Trophoblast cell (in vitro differentiated cells and primary cell): Measurements from ENCODE around the gene HAUS3.
A peak's percentile ranks its signal among the peaks of the same experiment; 100 is the strongest.

Experiments
- DNase-seq, 2 donors: peaks; one replicate each; pipeline ENCODE4 v3.0.0-alpha.2; 2016
- H2AFZ ChIP-seq: 2 replicates; pipeline ENCODE4 v1.6.1; 2013; ENCODE audit warnings: low read length, moderate library complexity, mild to moderate bottlenecking; ENCODE audit not compliant: insufficient read depth, poor library complexity
- H2AK5ac ChIP-seq: 2 replicates; pipeline ENCODE4 v1.6.1; 2013; ENCODE audit warnings: mild to moderate bottlenecking, low read length
- H2BK120ac ChIP-seq: 2 replicates; pipeline ENCODE4 v1.6.1; 2013; ENCODE audit warnings: low read length, mild to moderate bottlenecking, moderate library complexity; ENCODE audit not compliant: insufficient read depth, poor library complexity
- H2BK12ac ChIP-seq: 2 replicates; pipeline ENCODE4 v1.6.1; 2013; ENCODE audit warnings: mild to moderate bottlenecking, low read length, moderate library complexity
- H2BK5ac ChIP-seq: 2 replicates; pipeline ENCODE4 v1.6.1; 2013; ENCODE audit warnings: low read length, low read depth, moderate library complexity, mild to moderate bottlenecking; ENCODE audit not compliant: poor library complexity
- H3K14ac ChIP-seq: 2 replicates; pipeline ENCODE4 v1.6.1; 2013; ENCODE audit warnings: mild to moderate bottlenecking, low read length
- H3K18ac ChIP-seq: 2 replicates; pipeline ENCODE4 v1.6.1; 2013; ENCODE audit warnings: mild to moderate bottlenecking, low read length
- H3K23ac ChIP-seq: 2 replicates; pipeline ENCODE4 v1.6.1; 2013; ENCODE audit warnings: low read length
- H3K27ac ChIP-seq: 2 replicates; pipeline ENCODE4 v1.5.1; 2013; ENCODE audit warnings: low read depth, mild to moderate bottlenecking, inconsistent platforms, low read length, moderate library complexity
- H3K27me3 ChIP-seq: 2 replicates; pipeline ENCODE4 v1.6.1; 2013; ENCODE audit warnings: inconsistent platforms, mild to moderate bottlenecking, low read length, moderate library complexity; ENCODE audit not compliant: insufficient read depth
- H3K36me3 ChIP-seq, 2 experiments: 1 replicate in 1 of 2; 2 replicates in 1 of 2; pipeline ENCODE4 v1.6.1; 2013; ENCODE audit warnings: low read length in 2 of 2, mild to moderate bottlenecking in 2 of 2, moderate library complexity in 1 of 2; ENCODE audit not compliant: insufficient read depth in 2 of 2, control insufficient read depth in 1 of 2
- H3K4ac ChIP-seq: 2 replicates; pipeline ENCODE4 v1.6.1; 2013; ENCODE audit warnings: low read depth, mild to moderate bottlenecking, low read length, moderate library complexity
- H3K4me1 ChIP-seq, 2 experiments: 1 replicate in 1 of 2; 2 replicates in 1 of 2; pipeline ENCODE4 v1.6.1; 2013; ENCODE audit warnings: low read length in 2 of 2, mild to moderate bottlenecking in 2 of 2, moderate library complexity in 1 of 2; ENCODE audit not compliant: insufficient read depth in 2 of 2, control insufficient read depth in 1 of 2
- H3K4me2 ChIP-seq: 2 replicates; pipeline ENCODE4 v1.6.1; 2013; ENCODE audit warnings: inconsistent platforms, mild to moderate bottlenecking, low read length, moderate library complexity
- H3K4me3 ChIP-seq: 2 replicates; pipeline ENCODE4 v1.5.1; 2013; ENCODE audit warnings: mild to moderate bottlenecking, low read depth, low read length, inconsistent platforms
- H3K79me1 ChIP-seq: one replicate; pipeline ENCODE4 v1.6.1; 2013; ENCODE audit warnings: low read length
- H3K79me2 ChIP-seq: 2 replicates; pipeline ENCODE4 v1.6.1; 2013; ENCODE audit warnings: low read length, mild to moderate bottlenecking; ENCODE audit not compliant: control insufficient read depth, insufficient read depth, poor library complexity
- H3K9ac ChIP-seq: 2 replicates; pipeline ENCODE4 v1.6.1; 2013; ENCODE audit warnings: mild to moderate bottlenecking, low read length
- H3K9me3 ChIP-seq: 2 replicates; pipeline ENCODE4 v1.6.1; 2013; ENCODE audit warnings: low read depth, mild to moderate bottlenecking, control low read depth, inconsistent platforms, low read length; ENCODE audit not compliant: insufficient read depth
- H4K12ac ChIP-seq: 2 replicates; pipeline ENCODE4 v1.6.1; 2013; ENCODE audit warnings: low read depth, mild to moderate bottlenecking, low read length, moderate library complexity
- H4K8ac ChIP-seq: 2 replicates; pipeline ENCODE4 v1.6.1; 2013; ENCODE audit warnings: low read depth, mild to moderate bottlenecking, low read length, moderate library complexity
- H4K91ac ChIP-seq: one replicate; pipeline ENCODE4 v1.6.1; 2013; ENCODE audit warnings: low read depth, mild to moderate bottlenecking, low read length, moderate library complexity
- WGBS: extraction: QIAGEN DNeasy Blood & Tissue Kit; methylation state at CpG from one replicate; pipeline ENCODE4 v1.1.7; 2013; ENCODE audit warnings: missing lambda C conversion rate; ENCODE audit not compliant: insufficient read length, insufficient coverage; ENCODE audit errors: extremely low coverage; 5-methylcytosine and 5-hydroxymethylcytosine counted together

The HAUS3 gene

DNA sequence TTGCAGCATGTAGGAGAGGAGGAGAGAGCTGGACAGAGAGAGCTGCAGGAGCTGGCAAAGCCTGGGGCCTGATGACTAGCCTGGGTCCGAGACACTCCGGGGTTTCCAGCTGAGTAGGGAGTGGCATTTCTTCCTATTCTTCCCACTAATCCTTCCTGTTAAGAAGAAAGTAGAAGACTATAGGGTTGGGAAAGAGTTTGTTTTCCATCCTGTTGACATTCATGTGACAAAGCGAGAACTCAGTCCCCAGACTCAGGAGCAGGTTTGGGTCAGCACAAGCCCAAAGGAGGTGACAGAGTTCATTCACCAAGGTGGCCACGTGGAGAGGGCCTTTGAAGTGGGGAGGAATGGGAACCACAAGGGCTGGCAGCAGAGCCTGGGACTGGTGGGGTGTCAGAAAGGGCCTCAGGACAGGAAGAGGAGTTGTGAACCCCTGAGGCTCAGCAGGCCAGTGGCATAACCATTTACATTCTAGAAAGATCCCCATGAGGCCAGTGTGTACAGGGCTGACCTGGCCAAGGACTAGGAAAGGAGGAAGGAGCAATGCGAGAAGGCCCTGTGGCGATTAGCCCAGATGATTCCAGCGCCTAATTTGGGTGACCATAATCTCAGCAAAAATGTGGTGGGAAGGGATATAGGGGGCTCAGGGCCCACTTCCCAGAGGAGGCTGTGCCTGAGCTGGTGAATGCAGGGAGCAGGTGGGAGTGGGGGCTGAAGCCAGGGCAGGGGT lies 3.3 kb upstream of the HAUS3 start:
- H3K9me3 ChIP-seq: peaks cover 4% of the 10 kb centered on the region
- no peak overlapping the region for H3K4me2 ChIP-seq
- no peak overlapping the region for H2BK5ac ChIP-seq
- H3K9ac ChIP-seq: no peak overlapping the region
- H2BK12ac ChIP-seq: no peak overlapping the region
- DNase-seq: no peak
- no peak overlapping the region for H3K4me3 ChIP-seq
- no peak overlapping the region for H3K4ac ChIP-seq
- no peak overlapping the region for H2AK5ac ChIP-seq
- no peak overlapping the region for H3K14ac ChIP-seq
- H4K91ac ChIP-seq: no peak overlapping the region
- H2AFZ ChIP-seq: no peak overlapping the region
- peaks cover 8% of the 10 kb centered on the region for H3K79me1 ChIP-seq
- no peak overlapping the region for H2BK120ac ChIP-seq
- WGBS: no CpG with 5 or more reads among the region's 7 CpGs
- H3K23ac ChIP-seq: no peak overlapping the region
- no peak overlapping the region for H3K18ac ChIP-seq
- no peak overlapping the region for H4K12ac ChIP-seq
- H4K8ac ChIP-seq: no peak overlapping the region
- no peaks in the 10 kb centered on the region for H3K27me3 ChIP-seq
- H3K4me1 ChIP-seq: no peaks in the 10 kb centered on the region
- H3K79me2 ChIP-seq: peaks cover 5% of the 10 kb centered on the region
- peaks cover 19 to 21% of the 10 kb centered on the region in 2 experiments for H3K36me3 ChIP-seq
- H3K27ac ChIP-seq: no peak overlapping the region

DNA sequence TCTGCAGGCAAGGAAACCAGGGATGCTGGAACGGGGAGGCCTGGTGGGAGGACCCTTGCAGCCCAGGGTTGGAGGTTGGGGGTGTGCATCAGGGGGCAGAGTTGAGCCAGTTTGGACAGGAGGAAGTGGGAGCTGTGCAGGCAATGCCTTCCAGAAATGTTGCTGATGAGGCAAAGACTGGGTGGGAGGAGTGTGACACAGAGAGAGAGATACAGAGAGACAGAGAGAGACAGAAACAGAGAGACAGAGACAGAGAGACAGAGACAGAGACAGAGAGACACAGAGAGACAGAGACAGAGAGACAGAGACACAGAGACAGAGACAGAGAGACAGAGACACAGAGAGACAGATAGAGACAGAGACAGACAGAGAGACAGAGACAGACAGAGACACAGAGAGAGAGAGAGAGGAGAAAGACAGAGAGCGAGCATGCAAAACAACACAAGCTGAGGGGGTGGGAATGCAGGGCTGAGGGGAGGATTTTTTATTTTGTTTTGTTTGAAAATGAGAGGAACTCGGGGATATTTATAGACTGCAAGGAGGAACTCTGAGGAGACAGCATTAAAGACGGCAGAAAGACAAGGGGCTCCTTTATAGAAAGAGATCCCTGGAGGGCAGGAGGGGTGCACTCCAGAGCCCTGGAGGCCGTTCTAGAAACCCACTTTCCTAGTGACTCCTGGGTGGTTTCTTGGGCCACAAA lies 1.9 kb upstream of the HAUS3 start:
- peak in 1 of 2 donors; percentile 31 for DNase-seq
- Histone ChIP-seq H2AK5ac (no peak overlapping the region), H3K23ac (no peak overlapping the region), H3K36me3 (peaks cover 7 to 9% of the 10 kb centered on the region in 2 experiments), H3K9ac (no peak overlapping the region), H2AFZ (no peak overlapping the region), H2BK120ac (no peak overlapping the region), H2BK12ac (no peak overlapping the region), H3K79me1 (peaks cover 8% of the 10 kb centered on the region), H3K14ac (no peak overlapping the region), H3K79me2 (peaks cover 5% of the 10 kb centered on the region), H3K4me2 (no peak overlapping the region), H3K9me3 (peaks cover 2% of the 10 kb centered on the region), H3K27me3 (no peaks in the 10 kb centered on the region), H3K4me3 (peak overlapping the region; percentile 28), H3K18ac (no peak overlapping the region), H4K12ac (no peak overlapping the region), H3K4ac (no peak overlapping the region), H4K91ac (no peak overlapping the region), H4K8ac (no peak overlapping the region), H3K27ac (no peak overlapping the region), H3K4me1 (no peaks in the 10 kb centered on the region), H2BK5ac (no peak overlapping the region)
- no CpG with 5 or more reads among the region's 5 CpGs for WGBS

DNA sequence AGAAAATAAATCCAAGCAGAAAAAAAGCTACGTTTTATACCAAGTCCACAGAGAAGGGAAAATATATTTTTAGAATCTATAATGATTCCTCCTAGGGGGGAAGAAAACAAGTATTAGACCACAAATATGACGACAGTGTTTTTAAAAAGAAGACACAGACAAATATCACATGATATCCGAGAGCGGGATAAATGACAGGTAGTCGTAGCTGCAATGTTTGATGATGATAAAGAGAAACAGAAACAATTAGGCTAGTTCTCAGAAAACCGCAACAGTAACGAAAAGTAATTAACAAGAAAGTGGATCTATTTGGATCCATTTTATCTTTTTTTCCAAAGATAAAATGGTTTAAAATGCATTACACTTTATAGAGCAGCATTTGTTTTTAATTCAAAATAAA lies 918 bp downstream of the HAUS3 start:
- Histone ChIP-seq H4K8ac (no peak overlapping the region), H3K4me3 (peak overlapping the region; percentile 79)

DNA sequence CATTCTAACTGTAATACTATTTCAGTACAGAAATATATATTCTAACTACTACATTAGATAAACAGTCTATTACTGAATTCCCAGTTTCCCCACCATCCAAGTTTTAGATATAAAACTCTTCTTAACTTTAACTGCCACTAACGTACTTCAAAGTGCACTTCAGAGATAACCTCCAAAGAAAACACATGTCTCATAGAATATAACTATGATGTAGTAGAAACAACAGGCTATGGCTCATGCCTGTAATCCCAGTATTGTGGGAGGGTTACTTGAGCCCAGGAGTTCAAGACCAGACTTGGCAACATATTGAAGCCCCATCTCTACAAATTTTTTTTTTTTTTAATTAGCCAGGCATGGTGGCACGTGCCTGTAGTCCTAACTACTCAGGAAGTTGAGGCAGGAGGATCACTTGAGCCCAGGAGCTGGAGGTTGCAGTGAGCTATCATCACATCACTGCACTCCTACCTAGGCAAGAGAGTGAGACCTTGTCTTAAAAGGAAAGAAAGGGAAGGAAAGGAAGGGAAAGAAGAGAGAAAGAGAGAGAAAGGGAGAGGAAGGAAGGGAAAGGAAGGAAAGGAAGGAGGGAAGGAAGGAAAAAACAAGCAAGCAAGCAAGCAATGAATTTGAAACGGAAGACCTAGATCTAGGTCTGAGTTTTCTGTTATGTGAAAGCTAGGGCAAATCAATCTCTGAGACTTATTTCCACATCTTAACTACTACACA lies 4.8 kb downstream of the HAUS3 start:
- Histone ChIP-seq H4K91ac (no peak overlapping the region), H2BK5ac (no peak overlapping the region), H3K14ac (no peak overlapping the region), H3K36me3 (peaks cover 9 to 11% of the 10 kb centered on the region in 2 experiments), H3K9ac (no peak overlapping the region), H3K4me3 (no peak overlapping the region), H2BK120ac (no peak overlapping the region), H3K4me2 (no peak overlapping the region), H2AK5ac (no peak overlapping the region), H3K4me1 (no peaks in the 10 kb centered on the region), H3K9me3 (no peaks in the 10 kb centered on the region), H3K23ac (no peak overlapping the region), H2BK12ac (no peak overlapping the region), H4K8ac (no peak overlapping the region), H3K79me2 (peaks cover 5% of the 10 kb centered on the region), H3K27ac (no peak overlapping the region), H4K12ac (no peak overlapping the region), H3K27me3 (no peaks in the 10 kb centered on the region), H3K79me1 (peaks cover 6% of the 10 kb centered on the region), H3K18ac (peak overlapping the region; percentile 37), H3K4ac (no peak overlapping the region), H2AFZ (no peak overlapping the region)
- no CpG with 5 or more reads among the region's 3 CpGs for WGBS
- no peak for DNase-seq

More for the DNA sequence above, 918 bp downstream of the HAUS3 start:
- Histone ChIP-seq H3K14ac (no peak overlapping the region), H2BK12ac (no peak overlapping the region), H3K9me3 (no peaks in the 10 kb centered on the region), H3K23ac (no peak overlapping the region), H3K36me3 (peaks cover 2 to 5% of the 10 kb centered on the region in 2 experiments), H3K4ac (no peak overlapping the region), H3K79me2 (peaks cover 5% of the 10 kb centered on the region), H4K91ac (no peak overlapping the region), H2AFZ (no peak overlapping the region), H2BK120ac (no peak overlapping the region), H3K27ac (no peak overlapping the region), H3K27me3 (no peaks in the 10 kb centered on the region), H4K12ac (no peak overlapping the region), H2BK5ac (no peak overlapping the region), H2AK5ac (no peak overlapping the region), H3K9ac (peak overlapping the region; percentile 79), H3K18ac (no peak overlapping the region), H3K79me1 (peaks cover 8% of the 10 kb centered on the region), H3K4me2 (peak overlapping the region; percentile 68), H3K4me1 (no peaks in the 10 kb centered on the region)
- no CpG with 5 or more reads among the region's 7 CpGs for WGBS
- DNase-seq: no peak
